NCI-H1417 (cell line): ENCODE results near the gene GJB2.

Experiments used
- DNase-seq, 3 experiments: peaks; one replicate each; lab custom pipeline; 2025; lab: John Stamatoyannopoulos, UW

The GJB2 gene

DNA sequence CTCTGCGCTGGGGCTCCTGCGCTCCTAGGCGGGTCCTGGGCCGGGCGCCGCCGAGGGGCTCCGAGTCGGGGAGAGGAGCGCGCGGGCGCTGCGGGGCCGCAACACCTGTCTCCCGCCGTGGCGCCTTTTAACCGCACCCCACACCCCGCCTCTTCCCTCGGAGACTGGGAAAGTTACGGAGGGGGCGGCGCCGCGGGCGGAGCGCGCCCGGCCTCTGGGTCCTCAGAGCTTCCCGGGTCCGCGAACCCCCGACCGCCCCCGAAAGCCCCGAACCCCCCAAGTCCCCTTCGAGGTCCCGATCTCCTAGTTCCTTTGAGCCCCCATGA is at the start of gene GJB2:
TSS of gene GJB2 (minus strand) at position 103 of the 326 bp plus-strand sequence. CDS start 3,357 bp downstream, outside the sequence.
- peak in 1 of 3 experiments; percentile 13 for DNase-seq

DNA sequence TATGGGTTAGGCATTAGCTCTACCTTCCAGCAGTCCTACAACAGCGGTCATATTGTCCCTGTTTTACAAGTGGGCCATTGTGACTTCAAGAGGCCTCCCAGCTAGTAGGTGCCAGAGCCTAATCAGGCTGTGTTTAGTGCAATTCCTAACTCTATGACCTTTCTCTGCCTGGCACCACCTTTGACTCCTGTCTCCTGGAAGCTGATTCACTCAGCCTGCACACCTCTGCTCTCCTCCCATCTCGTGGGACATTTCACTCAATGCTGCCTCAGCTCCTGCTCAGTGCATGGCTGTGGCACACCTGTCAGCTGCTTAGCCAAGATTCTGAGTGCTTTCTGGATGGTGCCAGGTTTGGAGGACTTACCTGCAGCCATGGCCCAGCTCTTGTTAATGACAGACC is 48.9 kb upstream of the GJB2 start:
- DNase-seq: no peak

DNA sequence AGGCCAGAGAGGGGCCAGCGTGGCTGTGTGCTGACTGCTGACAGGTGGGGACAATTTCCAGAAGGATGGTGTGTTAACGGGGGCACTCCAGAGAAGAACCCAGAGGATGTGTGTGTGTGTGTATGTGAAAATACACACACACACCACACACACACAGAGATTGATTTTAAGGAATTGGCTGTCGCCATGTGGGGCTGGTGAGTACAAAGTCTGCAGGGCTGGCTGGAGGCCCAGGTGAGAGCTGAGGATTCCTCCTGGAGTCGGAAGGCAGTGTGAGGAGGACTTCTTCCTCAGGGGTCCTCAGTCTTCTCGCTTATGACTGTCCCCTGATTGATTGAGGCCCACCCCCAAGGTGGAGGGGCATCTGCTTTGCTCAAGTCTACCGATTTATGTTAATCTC is 47.0 kb upstream of the GJB2 start:
- no peak for DNase-seq

DNA sequence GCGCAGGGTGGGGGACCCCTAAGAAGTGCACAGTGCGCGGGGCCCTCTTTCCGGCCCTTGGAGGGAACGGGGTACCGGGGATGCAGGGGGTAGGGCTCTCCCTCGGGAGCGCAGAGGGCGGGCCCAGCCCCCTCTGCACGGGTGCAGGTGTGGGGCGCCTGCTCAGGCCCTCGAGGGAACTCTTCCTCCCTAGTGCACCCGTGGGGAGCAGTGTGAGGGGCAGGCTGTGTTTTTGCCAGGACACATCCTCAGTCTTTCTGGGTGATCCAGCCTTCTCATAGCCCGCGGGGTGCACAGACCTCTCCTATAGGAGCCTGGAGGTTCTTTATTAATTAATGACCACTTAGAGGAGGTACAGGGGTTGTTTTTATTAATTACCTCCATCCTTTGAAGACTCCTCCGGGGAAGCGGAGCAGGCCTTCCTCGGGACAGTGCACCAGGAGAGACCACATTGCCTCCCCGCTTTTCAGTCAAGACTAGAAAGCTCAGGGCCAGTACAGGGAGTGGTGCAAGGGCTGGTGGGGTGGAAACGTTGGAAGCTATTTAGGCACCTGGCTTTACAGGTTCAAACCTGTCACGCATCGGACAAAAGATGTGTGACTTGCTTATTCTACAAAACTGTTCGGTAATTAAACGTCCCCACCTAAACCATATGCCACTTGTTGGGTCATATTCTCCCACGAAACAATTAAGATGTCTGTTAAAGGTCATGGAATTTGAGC is 40.0 kb upstream of the GJB2 start:
- DNase-seq: no peak

DNA sequence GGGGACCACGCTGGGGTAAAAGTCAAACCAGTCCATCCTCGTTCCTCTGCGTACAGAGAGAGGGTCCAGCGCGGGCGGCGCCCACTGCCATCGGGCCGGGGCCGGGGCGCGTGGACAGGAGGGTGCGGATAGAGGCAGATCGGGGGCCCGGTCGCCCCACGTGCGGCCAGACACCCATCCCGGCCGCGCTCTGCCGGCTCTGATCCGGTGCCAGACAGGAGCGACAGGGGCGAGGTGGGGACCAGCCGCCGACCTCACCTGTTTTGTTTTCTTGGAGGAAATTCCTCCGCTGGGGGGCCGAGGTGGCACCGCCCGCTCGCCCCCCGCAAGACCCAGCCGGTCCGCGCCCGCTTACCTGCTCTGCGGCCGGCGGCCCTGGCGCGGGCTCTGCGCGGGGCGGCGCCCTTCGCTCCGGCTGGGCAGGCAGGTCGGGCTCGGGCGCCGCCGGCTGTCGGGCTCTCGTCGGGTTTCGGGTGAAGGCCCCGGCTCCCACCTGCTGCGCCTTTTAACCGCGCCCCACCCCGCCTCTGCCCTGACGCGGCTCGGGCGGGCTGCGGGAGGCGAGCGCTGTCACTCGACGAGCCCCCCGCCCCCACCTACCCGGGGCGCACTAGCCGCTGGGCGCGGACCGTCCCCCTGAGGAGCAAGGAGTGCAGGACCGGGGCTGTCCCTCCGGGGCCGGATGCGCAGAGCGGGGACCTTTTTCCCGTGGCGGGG is 39.3 kb upstream of the GJB2 start, which contains the start of gene GJB6:
TSS of gene GJB6 (minus strand) at position 481 of the 717 bp plus-strand sequence. CDS start 8,839 bp downstream, outside the sequence.
- peak in 2 of 3 experiments; percentile 23 to 37 for DNase-seq

DNA sequence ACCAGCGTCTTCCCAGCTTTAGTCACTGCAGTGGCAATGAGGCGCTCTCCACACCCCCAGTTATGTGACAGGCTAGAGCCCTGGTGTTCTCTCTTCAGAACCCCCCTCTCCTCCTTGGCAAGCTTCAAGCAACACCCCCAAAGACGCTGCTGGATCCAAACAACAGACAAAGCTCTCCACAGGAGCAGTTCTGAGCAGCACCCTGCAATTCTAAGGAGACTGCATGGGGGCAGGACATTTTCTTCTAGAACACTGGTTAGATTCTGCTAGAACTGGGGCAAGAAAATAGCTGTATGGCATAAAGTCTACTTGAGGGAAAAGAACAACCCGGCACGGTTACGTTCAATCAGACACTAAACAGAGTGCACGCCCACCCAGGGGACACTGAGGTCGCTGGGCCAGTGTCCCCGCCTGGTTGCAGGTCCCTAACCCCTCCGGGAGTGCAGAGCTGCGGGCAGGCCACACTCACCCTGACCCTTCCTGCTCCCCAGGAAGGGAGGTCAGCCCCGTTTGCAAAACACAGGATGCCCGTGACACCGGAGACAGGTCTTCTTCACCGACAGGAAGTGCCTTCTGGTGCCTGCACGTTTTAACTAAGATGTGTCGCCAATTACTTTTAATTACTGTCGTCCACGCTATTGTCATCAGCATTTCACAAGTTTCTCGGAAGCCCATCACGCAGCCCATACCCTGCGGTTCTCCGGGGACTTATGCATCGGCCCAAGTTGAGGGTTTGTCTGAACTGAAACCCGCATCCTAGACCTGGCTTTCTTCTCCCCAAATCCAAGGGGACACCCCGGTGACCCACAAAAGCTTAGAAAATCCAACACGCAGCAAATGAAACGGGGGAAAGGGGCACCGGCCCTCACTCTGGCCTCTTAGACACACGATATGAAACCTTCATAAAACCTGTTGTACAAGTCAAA is 38.4 kb upstream of the GJB2 start:
- no peak for DNase-seq

DNA sequence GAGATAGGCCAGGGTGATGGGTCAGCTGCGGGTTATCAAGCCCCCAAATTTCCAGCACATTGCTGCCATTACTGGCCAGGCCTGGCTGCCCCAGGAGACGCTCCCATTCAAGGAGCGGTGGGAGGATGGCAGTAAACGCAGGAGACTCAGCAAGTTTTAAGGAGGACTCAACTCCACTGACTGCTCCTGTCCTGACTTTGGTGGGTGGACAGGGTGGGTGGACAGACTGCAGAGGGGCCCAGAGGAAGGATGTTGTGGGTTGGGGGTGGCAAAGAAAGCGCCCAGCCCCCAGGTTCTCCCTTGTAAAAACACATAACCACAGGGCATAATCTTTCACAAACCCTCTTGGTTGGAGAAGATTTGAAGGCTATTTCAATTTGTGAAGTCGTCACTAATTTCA is 35.0 kb upstream of the GJB2 start:
- DNase-seq: no peak

DNA sequence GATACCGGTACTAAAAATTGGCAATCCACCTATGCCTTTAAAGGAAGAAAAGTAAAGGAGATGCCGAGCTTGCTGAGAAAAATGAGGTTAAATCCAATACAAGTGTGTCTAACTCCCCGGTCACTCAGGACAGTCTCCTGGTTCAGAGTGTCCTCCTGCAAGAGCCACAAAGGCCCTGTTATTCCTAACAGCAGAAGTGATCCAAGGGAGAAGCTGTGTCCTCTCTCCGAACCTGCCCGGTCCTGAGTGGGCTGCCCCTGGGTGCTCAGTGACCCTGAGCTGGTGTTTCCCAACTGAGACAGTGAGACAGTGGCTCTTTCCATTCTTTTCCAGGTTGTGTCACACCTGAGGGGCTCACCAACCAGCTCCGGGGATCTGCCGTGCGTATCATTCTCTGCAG is 34.5 kb upstream of the GJB2 start:
- no peak for DNase-seq

DNA sequence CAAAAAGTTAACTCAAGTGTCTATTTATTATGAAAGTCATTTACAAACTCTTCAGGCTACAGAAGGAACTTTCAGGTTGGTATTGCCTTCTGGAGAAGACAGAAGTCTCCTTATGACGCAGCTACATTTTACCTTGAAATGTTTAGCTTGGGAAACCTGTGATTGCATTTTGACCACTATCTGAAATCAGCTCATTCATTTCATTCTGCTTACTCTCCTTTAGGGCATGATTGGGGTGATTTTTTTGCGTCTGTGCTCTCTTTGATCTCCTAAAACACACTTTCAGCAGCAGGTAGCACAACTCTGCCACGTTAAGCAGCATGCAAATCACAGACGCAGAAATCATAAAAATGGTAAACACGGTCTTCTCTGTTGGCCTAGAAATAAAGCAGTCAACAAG is 29.8 kb upstream of the GJB2 start:
- DNase-seq: no peak

DNA sequence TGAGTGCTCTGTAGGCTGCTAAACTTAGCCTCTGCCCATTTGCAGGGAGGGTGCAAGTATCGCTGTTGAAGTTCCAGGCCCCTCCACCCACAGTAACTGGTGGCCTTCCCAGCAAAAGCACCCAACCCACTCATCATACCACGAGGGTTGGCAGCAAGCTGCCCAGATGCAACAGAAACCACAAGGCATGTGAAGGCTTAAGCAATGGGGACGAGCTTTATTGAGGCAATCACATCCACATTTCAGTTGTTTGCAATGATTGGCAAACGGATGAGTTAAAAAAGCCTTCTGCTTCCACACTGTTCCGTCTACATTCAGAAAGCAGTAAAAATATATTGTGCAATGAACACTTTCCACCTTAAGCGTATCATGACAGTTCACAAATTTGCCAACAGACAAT is 29.0 kb upstream of the GJB2 start:
- DNase-seq: no peak

DNA sequence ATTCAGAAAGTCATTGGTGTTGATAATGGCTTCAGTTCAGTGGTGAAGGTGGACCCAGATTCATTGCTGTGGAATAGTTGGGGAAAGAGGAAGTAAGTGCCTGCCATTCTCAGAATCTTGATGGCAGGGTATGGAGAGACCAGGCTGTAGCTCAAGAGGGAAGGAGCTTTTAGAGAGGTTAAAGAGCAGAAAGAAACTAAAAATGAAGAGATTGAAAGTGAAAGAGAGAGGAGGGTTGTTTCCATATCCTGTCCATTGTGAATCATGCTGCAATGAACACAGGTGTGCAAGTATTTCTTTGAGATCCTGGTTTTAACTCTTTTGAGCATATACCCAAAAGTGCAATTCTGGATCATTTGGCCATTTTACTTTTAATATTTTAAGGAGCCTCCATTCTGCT is 26.8 kb upstream of the GJB2 start:
- DNase-seq: no peak

DNA sequence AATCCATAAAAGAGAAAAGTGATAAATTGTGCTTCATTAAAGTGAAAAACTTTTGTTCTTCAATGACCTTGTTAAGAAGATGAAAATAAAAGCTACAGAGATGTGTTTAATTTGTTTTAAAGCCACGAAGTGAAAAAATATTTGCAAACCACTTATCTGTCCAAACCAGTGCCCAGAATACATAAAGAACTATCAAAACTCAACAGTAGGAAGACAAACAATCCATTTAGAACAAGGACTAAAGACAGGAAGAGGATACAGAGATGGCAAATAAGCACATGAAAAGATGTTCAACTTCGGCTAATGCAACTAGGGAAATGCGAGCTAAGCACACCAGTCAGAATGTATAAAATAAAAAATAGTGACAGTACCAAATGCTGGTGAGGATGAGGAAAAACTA is 24.4 kb upstream of the GJB2 start:
- DNase-seq: peak in 1 of 3 experiments; percentile 2

DNA sequence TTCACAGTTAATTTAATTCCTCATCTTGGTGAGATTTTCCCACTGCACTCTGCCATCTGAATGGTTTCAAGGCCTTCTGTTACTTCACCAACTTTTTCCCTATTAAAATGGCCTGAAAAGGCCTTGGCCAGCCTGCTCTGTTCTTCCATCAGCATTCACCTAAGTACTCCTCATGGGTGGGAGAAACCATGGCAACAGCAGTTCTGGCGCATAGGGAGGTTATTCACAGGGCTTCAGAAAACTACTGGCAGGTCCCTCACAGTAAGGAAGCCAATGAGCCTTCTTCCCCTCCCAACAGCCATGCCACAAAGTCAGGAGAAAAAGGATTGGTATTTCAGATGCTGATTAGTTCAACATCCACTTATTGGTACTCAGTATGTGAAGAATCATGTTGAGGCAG is 17.2 kb upstream of the GJB2 start:
- DNase-seq: peak in 1 of 3 experiments; percentile 14

DNA sequence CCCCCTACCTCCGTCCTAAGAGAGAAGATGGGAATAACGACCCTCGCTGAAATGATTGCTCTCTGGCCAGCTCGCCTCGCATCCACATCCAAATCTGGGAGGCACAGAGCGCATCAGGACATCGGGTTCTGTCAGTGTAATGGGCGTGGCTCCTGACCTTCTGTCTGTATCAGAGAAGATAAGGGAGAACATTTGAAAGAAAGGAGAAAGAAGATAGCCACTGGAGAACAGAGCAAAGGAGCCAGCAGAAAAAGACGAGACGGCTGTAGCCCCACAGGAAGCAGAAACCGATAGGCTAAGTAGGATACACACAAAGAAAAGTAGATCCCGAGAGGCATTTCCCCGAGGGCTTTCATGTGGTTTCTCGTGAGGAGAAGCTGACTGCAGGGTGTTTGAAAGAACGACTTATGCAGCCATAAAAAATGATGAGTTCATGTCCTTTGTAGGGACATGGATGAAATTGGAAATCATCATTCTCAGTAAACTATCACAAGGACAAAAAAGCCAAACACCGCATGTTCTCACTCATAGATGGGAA is 14.0 kb upstream of the GJB2 start:
- no peak for DNase-seq

DNA sequence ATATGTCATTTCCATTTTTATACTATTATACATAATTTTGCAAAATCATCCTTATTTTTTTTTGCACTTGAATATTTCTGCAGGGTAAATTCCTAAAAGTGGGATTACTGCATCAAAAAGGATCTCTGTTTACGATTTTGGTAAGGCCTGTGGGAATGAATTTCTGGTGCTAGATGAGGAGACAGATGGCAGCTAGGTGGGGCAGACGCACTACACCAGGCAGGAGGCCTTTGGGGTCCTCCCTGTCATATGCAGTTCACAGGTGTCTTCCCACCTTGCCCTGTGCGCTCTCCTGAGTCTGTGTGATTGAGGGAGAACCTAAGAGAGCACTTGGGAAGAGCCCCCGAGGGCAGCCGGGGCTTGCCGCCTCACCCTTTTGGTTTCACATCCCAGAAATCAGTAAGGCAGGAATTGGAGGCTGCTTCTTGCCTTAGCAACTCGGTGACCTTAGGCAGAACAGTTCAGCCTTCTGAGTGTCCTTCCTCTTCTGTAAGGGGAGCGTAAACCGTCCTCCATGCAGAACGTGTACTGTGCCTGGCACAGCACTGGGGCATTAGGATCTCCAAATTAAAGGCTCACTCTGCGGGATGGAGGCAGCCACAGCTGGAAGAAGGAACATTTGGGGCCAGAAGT is 13.4 kb upstream of the GJB2 start:
- DNase-seq: no peak

DNA sequence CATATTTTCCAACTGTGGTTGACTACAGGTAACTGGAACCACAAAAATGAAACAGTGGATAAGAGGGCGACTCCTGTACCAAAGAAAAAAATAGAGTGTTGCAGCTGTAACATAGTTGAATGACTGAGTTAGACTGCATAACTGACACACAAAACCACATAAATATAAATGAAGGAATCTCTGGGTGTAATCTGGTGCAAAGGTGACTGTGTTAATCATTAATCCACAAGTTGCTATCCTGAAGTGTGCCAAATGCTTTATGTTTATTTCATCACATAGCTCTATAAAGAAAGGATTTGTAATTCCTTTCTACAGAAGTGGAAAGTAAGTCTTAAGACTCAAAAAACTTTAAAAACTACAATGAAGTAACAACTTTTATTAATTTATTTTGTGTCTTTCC is 6.0 kb upstream of the GJB2 start:
- no peak for DNase-seq

DNA sequence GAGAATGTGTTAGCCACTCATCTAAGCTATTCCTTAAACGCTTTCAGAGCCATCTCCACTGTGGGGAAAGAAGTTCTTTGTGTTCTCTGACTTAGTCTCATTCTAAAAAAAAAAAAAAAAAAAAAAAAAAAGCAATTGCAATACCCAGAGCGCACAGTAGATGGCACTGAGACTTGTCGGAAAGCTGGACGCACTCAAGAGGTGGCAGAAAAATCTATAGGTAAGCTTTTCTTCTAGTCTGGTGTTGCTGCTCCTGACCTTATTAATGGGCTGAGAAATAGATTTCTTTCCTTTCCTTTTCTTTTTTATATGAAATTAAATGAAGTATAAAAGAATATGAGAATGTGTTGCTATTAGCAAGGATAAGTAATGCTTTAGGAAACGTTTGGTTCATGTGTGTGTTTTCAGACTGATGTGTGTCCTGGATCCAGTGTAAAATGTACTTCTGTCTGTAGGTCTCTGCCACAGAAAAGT is 4.7 kb upstream of the GJB2 start:
- peak in 2 of 3 experiments; percentile 32 to 73 for DNase-seq

DNA sequence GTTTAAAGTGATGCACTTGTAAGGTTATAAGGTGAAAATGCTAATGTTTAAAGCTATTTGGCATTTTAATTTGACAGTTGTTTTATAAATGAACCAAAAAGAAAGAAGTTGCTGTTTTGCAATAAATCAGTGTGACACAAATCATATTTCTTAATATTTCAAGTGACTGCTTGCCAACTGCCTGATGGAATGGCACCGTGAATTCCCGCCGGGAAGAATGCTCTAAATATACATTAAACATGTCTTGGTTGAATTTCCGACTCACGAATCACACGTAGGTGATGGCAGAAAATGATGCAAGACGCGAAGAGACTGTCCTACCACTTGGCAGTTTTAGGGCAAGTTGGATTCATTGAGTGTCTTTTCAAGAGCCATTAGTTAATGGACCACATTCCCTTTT is 3.1 kb upstream of the GJB2 start:
- DNase-seq: no peak

DNA sequence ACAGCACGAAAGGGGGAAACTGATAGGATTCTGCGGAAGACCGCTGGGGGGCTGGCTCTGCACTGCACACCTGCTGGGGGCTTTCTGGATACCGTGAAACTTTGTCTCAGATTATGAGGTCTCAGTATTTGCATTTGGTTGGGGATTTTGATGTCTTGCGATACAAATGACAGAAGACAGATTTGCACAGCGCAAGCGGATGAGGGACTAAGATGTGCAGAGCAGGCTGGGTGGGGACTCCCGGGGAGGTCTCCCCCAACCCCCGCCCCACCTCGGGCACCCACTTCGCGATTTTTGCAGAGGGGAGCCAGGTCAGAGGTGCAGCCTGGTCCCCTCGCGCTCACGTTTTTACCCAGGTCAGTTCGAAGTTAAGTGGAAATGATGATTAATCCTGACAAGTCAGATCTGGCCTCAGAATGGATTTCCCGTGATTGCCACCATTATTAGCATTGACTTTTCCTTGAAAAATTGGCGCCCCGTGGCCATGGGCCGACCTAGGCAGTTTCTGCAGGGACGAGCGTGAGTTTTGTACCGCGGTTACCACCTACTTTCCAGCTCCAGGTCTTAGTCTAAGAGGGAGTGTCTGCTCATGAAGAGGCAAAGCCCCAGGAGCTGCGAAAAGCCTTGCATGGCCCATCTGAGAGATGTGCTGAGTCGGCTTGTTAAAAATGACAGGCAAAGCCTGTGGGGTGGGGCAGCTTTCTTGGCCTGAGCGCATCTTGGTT is 1.3 kb upstream of the GJB2 start:
- peak in 2 of 3 experiments; percentile 2 to 26 for DNase-seq

DNA sequence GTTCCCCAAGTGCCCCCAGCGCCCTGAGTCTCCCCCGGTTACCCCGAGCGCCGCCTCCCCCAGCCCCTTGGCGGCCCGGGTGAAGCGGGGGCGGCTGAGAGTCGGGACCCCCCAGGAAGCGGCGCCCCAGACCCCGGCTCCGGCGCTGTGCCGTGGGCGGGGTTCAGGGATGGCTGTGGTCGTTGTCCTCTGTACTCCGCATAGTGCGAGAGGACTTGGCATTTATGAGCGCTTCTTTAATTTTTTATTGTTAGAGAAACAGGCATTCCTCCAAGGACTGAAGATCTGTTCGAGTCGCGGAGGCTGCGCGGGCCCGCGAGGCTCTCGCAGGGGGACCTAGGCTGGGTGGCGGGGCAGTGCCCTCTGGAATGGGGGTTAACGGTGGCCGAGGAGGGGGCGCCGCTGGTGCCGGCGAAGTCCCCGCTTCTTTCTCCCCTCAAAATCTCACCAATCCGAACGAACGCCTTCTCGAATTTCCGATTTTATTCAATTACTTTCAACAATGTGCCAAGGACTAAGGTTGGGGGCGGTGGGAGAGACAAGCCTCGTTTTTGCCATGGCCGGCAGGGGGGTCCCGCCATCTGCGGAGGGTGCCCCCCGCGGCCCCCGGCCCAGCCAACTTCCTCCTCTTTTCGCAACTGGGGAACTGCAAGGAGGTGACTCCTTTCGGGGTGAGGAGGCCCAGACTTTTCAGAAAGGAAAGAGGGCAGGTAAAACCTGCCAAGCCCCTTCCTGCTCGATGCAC is 596 bp upstream of the GJB2 start:
- DNase-seq: peak in 1 of 3 experiments; percentile 26
